Measurements from ENCODE around the gene HK2.
"Not testable (repeated sequence)": the region's sequence is repeated elsewhere in the genome, so short reads cannot be mapped to it uniquely, and the experiment has no call there.

Gene HK2

GRCh38 chr2:74833418-74834233 is at the start of gene HK2:
TSS of gene HK2 (plus strand) at chr2:74834127. CDS start at chr2:74834581, 454 bp downstream.
- peak; percentile 86 for DNase-seq

GRCh38 chr2:74789271-74789670 is 44.7 kb upstream of the HK2 start:
- DNase-seq: no peak

DNA sequence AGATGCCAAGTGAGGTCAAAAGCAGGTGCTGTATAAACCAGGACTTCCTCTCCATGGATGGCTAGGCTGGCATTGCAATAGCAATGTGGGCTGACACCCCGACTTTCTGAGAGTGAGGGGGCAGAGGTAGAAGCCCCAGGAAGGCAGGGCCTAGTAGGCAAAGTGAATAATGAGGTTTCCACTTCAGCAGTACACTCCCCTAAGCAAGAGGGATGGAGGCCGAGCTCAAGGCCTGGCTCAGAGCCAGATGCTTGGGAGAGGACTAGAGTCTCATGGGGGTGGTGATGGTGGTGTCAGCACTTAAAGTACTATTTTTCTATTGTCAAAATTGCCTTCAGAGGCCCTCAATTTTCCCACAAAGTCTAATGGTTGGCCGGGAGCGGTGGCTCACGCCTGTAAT is 41.6 kb upstream of the HK2 start:
- DNase-seq: no peak

- DNase-seq: not testable (repeated sequence)
Measured at GRCh38 chr2:74794878-74795277, 39.0 kb upstream of the HK2 start.

- no peak for DNase-seq
Measured at GRCh38 chr2:74806355-74806839, 27.5 kb upstream of the HK2 start.

- no peak for DNase-seq
Measured at GRCh38 chr2:74806920-74807319, 27.0 kb upstream of the HK2 start.

GRCh38 chr2:74812787-74813590 is 20.9 kb upstream of the HK2 start:
- no peak for DNase-seq

GRCh38 chr2:74814102-74814501 is 19.8 kb upstream of the HK2 start:
- DNase-seq: no peak

DNA sequence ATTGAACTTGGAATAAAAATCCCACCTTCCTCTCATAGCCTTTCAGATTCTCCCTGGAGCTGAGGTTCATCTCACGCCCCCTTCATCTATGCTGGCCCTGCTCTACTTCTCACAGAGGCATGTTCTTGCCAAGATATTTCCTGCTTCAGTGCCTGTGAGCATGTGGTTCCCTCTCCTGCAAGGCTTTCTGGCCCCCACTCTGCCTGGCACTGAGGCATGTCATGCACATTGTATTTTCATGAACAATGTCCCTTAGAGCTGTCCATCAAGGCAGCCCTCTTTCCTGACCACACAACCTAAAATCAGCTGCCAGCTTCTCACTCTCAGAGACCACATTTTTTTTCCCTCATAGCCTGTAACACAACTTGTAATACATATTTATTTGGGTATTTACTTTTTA is 18.0 kb upstream of the HK2 start:
- DNase-seq: no peak

DNA sequence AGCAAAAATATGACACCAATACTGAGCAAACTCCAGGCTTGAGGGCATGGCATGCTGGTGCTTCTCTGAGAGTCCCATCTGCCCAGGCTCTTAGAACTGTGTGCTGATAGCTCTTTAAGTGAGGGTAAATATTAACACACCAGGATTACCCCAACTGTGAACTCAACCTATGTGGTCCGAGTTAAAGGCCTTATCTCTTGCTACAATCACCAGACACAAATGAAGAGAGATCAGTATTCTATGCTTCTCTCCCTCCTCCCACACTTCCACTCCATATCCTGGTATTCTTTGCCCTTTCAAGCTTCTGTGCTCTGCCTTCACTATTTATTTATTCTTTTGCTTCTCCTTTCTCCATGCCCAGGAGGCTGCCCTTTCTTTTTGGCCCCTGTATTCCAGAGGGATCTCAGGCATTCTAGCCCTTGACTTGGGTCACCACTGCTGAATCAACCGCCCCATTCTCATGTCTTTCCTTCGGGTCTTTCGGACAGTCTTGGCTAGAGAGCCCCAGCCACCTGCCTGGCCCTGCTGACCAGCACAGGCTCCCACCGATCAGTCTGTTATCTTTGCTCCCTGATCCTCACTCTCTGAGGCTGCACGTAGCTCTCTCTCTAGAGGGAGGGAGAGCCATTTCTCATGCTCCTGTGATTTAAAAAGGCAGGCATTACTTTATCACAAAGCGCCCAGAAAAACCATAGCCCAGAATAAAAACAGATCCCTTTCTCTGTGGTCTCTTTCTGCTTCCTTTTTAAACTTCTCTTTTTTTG is 17.2 kb upstream of the HK2 start:
- no peak for DNase-seq

DNA sequence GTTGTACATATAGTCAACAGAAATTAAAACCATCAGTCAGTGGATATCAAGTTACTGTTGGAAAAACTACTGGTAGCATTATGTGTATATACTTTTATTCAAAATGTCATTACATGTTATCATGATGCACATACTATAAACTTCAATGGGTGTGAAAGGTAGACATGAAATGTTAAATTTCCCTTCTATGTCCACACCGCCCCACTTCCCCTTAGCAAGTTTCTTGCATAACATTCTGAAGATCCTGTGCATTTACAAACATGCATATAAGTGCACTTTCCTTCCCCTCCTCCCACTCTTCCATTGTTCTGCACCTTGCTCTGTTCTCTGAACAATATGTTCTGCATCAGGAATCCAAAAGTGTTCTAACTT is 16.6 kb upstream of the HK2 start:
- no peak for DNase-seq

DNA sequence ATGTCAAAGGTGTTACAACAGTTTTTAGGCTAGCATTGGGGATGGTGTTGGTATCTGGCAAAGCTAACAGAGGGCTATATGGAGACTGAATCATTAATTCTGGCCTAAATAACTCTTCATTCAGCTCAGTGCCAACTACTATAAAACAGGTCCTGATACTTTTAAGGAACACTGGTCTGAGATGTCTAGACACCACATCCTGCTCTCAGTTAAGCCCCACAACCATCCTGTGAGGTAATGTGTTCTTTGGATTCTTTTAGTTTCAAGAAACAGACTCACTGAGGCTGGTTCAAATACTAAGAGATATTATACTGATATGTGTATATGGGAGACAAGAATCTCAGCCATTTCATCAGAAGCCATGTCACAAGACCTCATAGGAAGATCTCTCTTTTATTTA is 14.2 kb upstream of the HK2 start:
- DNase-seq: no peak

- no peak for DNase-seq
Measured at GRCh38 chr2:74821177-74822126, 12.5 kb upstream of the HK2 start.

GRCh38 chr2:74822771-74823566 is 11.0 kb upstream of the HK2 start:
- no peak for DNase-seq

- DNase-seq: no peak
Measured at GRCh38 chr2:74824679-74825078, 9.2 kb upstream of the HK2 start.

DNA sequence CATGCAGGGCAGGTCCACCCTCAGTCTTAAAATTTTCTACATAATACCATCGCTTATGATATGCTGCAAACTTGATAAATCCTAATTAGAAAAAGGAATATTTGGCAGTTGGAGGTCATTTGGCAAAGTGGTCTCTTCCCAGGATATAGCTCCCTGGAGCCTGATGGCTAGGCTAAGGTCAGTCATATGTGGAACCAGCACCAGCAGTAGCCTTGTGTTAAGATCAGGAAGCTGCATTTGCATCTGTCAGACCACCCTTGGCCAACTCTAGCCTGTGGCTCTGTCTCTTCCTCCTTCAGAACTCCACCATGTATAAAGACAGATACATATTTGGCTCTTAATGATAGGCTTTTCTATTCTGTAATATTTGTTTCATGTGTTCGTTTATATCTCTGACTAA is 5.4 kb upstream of the HK2 start:
- no peak for DNase-seq

GRCh38 chr2:74831693-74832530 is 2.0 kb upstream of the HK2 start:
- DNase-seq: no peak

- peak; percentile 47 for DNase-seq
Measured at GRCh38 chr2:74834234-74834791, 386 bp downstream of the HK2 start.

GRCh38 chr2:74834792-74835755 is 1.1 kb downstream of the HK2 start:
- DNase-seq: peak; percentile 83

Data from stimulated activated CD4-positive, alpha-beta T cell treated with anti-CD3 and anti-CD28 coated beads, Interleukin-4, amount 100 ng/mL, for 1 hour (primary cell).